Colon (tissue), 2 donors: ENCODE results near the gene DOCK1.

Experiments
- FAIRE-seq: peaks from 2 replicates; lab custom pipeline; 2012; peaks lifted over from hg19 to GRCh38; lab: Jason Lieb, UNC
- donor health status: control.
- donor health status: control.

DOCK1 gene

DNA sequence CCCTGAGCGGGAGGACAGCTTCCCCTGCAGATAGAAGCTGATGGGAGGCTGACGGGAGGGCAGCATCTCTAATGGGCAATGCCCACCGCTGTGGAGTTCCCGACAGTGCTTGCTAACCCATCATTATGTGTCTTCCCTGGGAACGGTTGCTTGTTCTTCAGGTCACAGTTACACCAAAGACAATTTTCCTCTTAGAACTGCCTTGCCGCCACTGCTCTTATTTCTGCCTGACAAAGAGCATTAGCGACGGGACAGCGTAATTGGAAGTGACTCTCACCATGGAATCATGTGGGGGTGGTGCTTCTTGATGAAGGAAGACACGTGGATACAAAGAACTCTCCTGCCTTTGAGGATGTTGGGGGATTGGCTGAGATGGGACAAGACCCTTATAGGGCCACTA, 562.6 kb downstream of the DOCK1 start:
- no peak for FAIRE-seq

DNA sequence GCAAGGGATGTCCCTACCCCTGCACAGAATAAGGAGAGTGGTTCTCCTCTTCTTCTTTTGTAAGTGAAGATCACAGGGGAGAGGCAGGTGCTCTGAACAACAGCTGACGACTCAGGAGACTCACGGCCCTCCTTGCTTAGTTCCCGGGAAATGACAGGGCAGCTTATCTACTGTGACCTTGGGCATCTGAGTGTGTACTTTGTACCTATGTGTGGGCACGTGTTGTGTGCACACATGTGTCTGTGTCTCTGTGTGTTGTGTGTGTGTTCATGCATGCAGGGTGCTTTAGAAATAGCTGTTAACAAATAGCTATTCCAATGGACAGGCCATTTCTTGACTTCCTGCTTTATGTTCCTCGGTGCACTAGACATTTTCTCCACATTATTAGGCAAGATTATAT, 563.4 kb downstream of the DOCK1 start:
- no peak for FAIRE-seq

DNA sequence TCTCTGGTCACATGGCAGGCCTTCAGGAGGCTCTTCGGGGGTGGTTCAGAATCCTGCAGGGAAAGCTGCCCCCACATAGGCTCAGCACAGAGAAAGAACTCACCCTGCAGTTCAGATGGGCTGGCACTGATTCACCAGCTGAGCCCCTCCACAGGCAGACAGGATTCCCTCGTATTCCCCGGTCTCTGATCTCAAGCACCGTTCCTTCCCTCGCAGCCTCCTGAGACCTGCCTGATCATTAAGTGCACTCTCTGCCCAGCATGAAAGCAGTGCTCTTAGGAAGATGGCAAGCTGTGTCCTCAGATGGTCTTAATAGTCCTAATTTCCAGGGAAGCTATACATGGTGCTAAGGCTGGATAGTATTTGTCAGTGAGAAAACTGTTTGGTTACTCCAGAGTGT, 565.7 kb downstream of the DOCK1 start:
- no peak for FAIRE-seq

GRCh38 chr10:127472976-127473375, 567.7 kb downstream of the DOCK1 start:
- no peak for FAIRE-seq

GRCh38 chr10:127474501-127474900, 569.3 kb downstream of the DOCK1 start:
- no peak for FAIRE-seq

- no peak for FAIRE-seq
Observed at GRCh38 chr10:127485153-127485857, 580.1 kb downstream of the DOCK1 start.

GRCh38 chr10:127486355-127486754, 581.1 kb downstream of the DOCK1 start:
- FAIRE-seq: no peak

DNA sequence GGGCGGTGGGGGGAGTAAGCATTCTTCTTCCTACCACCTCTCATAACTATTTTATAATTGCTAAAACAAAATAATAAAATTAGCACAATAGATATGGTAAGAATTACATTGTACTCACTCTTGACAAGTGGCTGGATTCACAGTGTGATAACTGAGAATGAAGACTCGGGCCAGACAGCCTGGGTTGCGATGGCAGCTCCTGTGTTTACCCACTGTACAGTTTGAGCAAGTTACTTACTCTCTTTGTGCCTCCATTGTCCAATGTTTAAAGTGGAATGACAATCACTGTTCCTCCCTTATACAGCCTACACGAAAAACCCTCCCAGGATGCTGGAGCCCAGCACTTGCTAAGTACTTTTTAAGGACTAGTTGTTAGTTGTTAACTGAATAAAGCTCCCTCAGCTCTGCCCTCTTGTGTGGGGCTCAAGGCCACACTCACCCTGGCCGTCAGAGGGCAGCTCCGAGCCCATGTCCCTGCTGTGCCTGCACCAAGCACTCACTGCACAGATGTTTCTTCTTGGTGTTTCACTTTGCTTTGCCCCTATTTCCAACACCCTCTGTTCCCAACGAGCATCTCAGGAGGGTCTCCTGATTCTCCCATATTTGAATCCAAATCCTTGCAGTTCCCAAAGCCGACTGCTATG, 587.5 kb downstream of the DOCK1 start:
- FAIRE-seq: no peak

DNA sequence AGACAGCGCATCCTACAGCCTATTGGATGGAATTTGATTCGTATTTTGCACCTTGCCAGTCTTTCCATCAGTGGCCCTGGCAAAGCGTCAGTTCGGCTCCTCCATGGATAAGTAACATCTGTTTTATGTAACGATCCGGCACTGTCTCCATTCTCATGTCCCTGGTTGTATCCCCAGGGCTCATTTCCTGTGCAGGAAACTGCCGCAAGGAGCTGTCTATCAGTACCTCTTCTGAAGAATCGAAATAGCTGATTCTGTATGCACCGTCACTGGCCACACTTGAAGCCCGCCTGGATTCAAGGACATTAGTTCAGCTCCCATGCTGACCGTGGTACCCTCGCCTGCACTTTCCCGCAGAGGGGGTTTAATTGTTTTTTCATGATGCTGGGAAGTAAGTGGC, 590.8 kb downstream of the DOCK1 start:
- no peak for FAIRE-seq

GRCh38 chr10:127497685-127498084, 592.5 kb downstream of the DOCK1 start:
- FAIRE-seq: no peak

DNA sequence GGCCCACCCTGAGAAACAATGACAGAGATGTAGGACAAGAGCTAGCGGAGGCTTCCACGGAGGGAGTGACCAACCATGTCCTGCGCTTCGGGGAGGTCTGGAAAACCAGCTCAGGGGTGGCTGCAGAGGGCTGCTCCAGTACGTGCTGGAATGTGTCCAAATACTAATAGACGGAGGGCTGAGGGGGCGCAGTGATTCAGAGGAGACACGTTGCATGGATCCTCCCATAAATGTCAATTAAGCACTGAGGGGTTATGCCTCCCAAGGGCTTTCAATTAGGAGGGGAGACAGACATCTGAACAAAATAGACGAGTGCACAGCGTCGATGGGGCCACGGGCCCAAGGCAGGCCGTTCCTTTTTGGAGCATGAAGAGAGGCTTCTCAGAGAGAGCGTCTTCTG, 592.9 kb downstream of the DOCK1 start:
- FAIRE-seq: no peak

GRCh38 chr10:127500127-127500526, 594.9 kb downstream of the DOCK1 start:
- no peak for FAIRE-seq
